Muscle layer of colon (tissue), 2 donors: ENCODE data around the gene NEK2.
"Not testable (repeated sequence)": the region's sequence is repeated elsewhere in the genome, so short reads cannot be mapped to it uniquely, and the experiment has no call there.

ENCODE experiments used
- H3K27ac ChIP-seq: one replicate; pipeline ENCODE4 v1.7.0; 2013; ENCODE audit warnings: low read depth, mild to moderate bottlenecking, low read length, moderate library complexity
- H3K27me3 ChIP-seq, 2 donors: one replicate each; pipeline ENCODE4 v1.7.0; 2013; ENCODE audit warnings: low read length in 2 of 2, mild to moderate bottlenecking in 2 of 2; ENCODE audit not compliant: insufficient read depth in 2 of 2, control insufficient read depth in 1 of 2
- H3K36me3 ChIP-seq: one replicate; pipeline ENCODE4 v1.7.0; 2013; ENCODE audit warnings: mild to moderate bottlenecking, low read length; ENCODE audit not compliant: insufficient read depth
- H3K4me1 ChIP-seq: one replicate; pipeline ENCODE4 v1.7.0; 2013; ENCODE audit warnings: mild to moderate bottlenecking, low read length; ENCODE audit not compliant: insufficient read depth
- H3K4me3 ChIP-seq, 2 donors: one replicate each; pipeline ENCODE4 v1.7.0; 2013; ENCODE audit warnings: low read length in 2 of 2, low read depth in 1 of 2, mild to moderate bottlenecking in 1 of 2, moderate library complexity in 1 of 2
- H3K9ac ChIP-seq: one replicate; pipeline ENCODE4 v1.7.0; 2013; ENCODE audit warnings: low read length
- H3K9me3 ChIP-seq: one replicate; pipeline ENCODE4 v1.7.0; 2013; ENCODE audit warnings: mild to moderate bottlenecking, low read length
- donor health status: abdominal sarcoma.
- donor health status: Adenocarcinoma of cecum.

Gene NEK2

GRCh38 chr1:211625866-211626265 lies 49.6 kb downstream of the NEK2 start:
- H3K9me3 ChIP-seq, H3K27me3 ChIP-seq, H3K4me1 ChIP-seq, H3K27ac ChIP-seq, H3K36me3 ChIP-seq, H3K4me3 ChIP-seq, H3K9ac ChIP-seq: not testable (repeated sequence)

GRCh38 chr1:211625040-211625439 lies 50.4 kb downstream of the NEK2 start:
- Histone ChIP-seq H3K9ac (no peak overlapping the region), H3K27ac (no peak overlapping the region), H3K4me3 (no peak overlapping the region), H3K4me1 (no peaks in the 10 kb centered on the region), H3K27me3 (no peaks in the 10 kb centered on the region), H3K9me3 (no peaks in the 10 kb centered on the region), H3K36me3 (no peaks in the 10 kb centered on the region)

DNA sequence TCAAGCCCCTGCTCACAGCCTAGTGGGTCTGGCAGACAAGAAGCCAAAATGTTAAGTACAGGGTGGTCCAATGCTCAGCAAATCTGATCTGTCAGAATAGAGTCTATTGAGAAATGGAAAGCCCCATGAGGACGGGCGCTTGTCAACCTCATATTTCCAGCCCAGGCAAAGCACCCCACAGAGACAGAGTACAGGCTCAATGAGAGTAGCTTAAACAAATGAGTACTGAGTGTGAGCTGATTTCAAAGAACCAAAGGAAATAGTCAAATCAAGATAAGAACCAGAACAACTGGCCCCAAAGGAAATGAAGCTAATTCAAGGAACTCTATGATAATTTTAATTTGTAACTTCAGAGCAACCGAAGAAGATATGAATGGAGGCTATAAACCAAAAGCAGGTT lies 51.9 kb downstream of the NEK2 start:
- H3K9ac ChIP-seq = no peak overlapping the region
- no peaks in the 10 kb centered on the region for H3K36me3 ChIP-seq
- no peaks in the 10 kb centered on the region for H3K9me3 ChIP-seq
- H3K4me1 ChIP-seq = no peaks in the 10 kb centered on the region
- no peaks in the 10 kb centered on the region for H3K27me3 ChIP-seq
- no peak overlapping the region for H3K27ac ChIP-seq
- no peak overlapping the region for H3K4me3 ChIP-seq

DNA sequence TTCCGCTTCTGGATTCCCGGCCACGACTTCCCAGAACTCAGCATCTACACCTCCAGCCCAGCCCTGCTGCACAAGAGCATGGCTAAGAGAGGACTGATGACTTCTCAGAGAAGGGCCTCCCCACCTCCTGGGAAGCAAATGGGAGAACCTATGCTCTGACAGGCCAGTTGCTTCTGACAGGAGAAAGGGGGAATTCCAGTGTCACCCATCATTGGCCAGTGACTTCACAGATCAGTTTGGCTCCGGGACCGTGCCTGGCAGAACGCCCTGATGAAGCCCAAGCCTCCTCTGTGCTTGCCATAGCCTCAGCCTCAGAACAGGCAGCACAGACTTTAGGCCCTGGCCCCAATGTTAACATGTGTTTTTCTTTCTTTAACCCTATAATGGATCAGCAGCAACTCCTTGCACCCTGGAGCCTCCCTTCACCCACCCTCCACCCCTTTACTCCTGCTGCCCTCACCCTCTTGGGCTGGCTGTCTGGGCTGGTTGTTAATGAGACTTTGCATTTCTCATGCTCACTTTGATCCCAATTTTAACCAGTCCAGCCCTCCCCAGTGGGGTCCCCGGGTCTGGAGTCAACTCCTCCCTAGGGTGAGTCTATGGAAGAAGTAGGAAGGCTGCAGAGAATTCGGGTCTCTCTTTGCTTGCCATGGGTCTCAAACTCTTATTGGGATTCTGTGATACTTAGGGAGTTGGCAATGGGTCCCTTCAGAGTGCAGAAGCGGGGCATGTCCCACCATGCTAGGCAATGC lies 53.8 kb downstream of the NEK2 start:
- Histone ChIP-seq H3K9ac (no peak overlapping the region), H3K9me3 (no peaks in the 10 kb centered on the region), H3K27me3 (no peaks in the 10 kb centered on the region), H3K4me1 (peaks cover 3% of the 10 kb centered on the region), H3K36me3 (no peaks in the 10 kb centered on the region), H3K4me3 (no peak overlapping the region), H3K27ac (no peak overlapping the region)

- Histone ChIP-seq H3K4me3 (no peak overlapping the region), H3K4me1 (peaks cover 10% of the 10 kb centered on the region), H3K27ac (no peak overlapping the region), H3K9ac (no peak overlapping the region), H3K27me3 (no peaks in the 10 kb centered on the region), H3K36me3 (no peaks in the 10 kb centered on the region), H3K9me3 (no peaks in the 10 kb centered on the region)
Observed at GRCh38 chr1:211620097-211620496, 55.3 kb downstream of the NEK2 start.

GRCh38 chr1:211619033-211619996 lies 56.1 kb downstream of the NEK2 start:
- Histone ChIP-seq H3K4me3 (no peak overlapping the region), H3K36me3 (no peaks in the 10 kb centered on the region), H3K9ac (no peak overlapping the region), H3K9me3 (no peaks in the 10 kb centered on the region), H3K27ac (no peak overlapping the region), H3K27me3 (no peaks in the 10 kb centered on the region), H3K4me1 (peaks cover 10% of the 10 kb centered on the region)

- Histone ChIP-seq H3K9ac (no peak overlapping the region), H3K27me3 (no peaks in the 10 kb centered on the region), H3K4me1 (peaks cover 10% of the 10 kb centered on the region), H3K4me3 (no peak overlapping the region), H3K36me3 (no peaks in the 10 kb centered on the region), H3K9me3 (no peaks in the 10 kb centered on the region), H3K27ac (no peak overlapping the region)
Observed at GRCh38 chr1:211616965-211617297, 58.5 kb downstream of the NEK2 start.

DNA sequence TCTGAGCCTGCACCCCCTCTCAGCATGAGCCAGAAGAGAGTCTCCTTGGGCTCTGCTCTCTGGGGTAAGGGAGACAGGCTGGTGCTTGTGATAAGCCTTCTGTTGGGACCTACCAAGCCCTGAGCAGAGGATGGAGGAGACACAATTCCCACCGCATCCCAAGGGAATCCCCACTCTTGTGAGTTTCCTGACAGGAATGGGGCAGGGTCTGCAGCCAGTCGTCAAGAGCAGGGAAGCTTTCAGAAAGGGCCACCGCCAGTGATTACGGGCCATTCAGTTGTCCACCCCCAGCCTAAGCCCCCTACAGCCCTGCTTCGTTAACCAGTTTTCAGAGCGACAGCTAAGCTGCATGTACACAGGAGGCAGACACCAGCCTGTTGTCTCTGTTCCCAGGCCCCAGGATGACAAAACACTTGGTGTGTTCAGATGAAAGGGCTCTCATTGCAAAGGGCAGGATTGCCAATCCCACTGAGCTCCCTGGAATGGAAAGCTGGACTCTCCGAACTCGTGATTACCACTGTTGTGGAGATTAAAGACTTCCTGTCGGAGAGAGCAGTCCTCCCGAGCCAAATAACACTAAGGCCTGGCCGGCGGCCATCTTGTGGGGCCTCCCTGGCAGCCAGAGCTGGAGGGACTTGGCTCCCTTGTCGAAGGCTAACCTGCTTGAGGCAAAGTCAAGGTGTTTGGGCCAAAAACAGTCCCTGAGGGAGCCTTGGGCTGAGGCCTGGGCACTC lies 59.0 kb downstream of the NEK2 start:
- Histone ChIP-seq H3K36me3 (no peaks in the 10 kb centered on the region), H3K4me1 (peaks cover 13% of the 10 kb centered on the region), H3K9me3 (no peaks in the 10 kb centered on the region), H3K9ac (no peak overlapping the region), H3K27me3 (no peaks in the 10 kb centered on the region), H3K4me3 (no peak overlapping the region), H3K27ac (no peak overlapping the region)

GRCh38 chr1:211614615-211615014 lies 60.8 kb downstream of the NEK2 start:
- H3K4me3 ChIP-seq = no peak overlapping the region
- no peak overlapping the region for H3K27ac ChIP-seq
- H3K9ac ChIP-seq = no peak overlapping the region
- no peaks in the 10 kb centered on the region for H3K9me3 ChIP-seq
- H3K36me3 ChIP-seq = no peaks in the 10 kb centered on the region
- no peaks in the 10 kb centered on the region for H3K27me3 ChIP-seq
- peaks cover 22% of the 10 kb centered on the region for H3K4me1 ChIP-seq

DNA sequence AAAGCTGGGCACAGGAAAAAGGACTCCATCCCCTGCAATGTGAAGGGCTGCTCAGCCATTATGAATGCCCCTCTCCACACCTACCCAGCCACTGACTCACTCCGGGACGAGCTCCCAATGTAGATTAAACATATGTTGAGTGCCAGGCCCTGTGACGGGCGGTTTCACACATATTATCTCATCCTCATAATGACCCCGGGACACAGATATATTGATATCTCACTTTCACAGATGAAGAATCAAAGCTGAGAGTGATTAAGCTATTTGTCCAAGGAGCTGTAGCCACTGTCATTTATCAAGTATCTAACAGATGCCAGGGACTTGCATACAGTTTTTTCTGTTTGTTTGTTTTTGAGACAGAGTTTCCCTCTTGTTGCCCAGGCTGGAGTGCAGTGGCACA lies 61.5 kb downstream of the NEK2 start:
- H3K27ac ChIP-seq = no peak overlapping the region

More for the DNA sequence above, 61.5 kb downstream of the NEK2 start:
- no peak overlapping the region for H3K4me3 ChIP-seq
- no peaks in the 10 kb centered on the region for H3K27me3 ChIP-seq
- H3K9ac ChIP-seq = no peak overlapping the region
- H3K4me1 ChIP-seq = peaks cover 22% of the 10 kb centered on the region
- H3K9me3 ChIP-seq = no peaks in the 10 kb centered on the region
- H3K36me3 ChIP-seq = no peaks in the 10 kb centered on the region
